Panc1 (cell line): ENCODE results near the gene E2F6.

ENCODE experiments used
- CTCF ChIP-seq: fragments of 450-650 bp; IDR thresholded peaks from 2 replicates; pipeline ENCODE4 v1.5.1; 2017; ENCODE audit warnings: mild to moderate bottlenecking
- POLR2AphosphoS5 ChIP-seq: IDR thresholded peaks from 2 replicates; pipeline ENCODE4 v1.6.1; 2012; ENCODE audit warnings: mild to moderate bottlenecking, low read depth, low read length, moderate library complexity
- SIN3A ChIP-seq: IDR thresholded peaks from 2 replicates; pipeline ENCODE4 v1.6.1; 2012; ENCODE audit warnings: low read depth, mild to moderate bottlenecking, low read length, moderate library complexity, borderline replicate concordance; ENCODE audit not compliant: insufficient read depth
- TCF7L2 ChIP-seq: IDR thresholded peaks from 2 replicates; pipeline ENCODE4 v1.6.1; 2011; ENCODE audit warnings: mild to moderate bottlenecking, low read depth, low read length, inconsistent platforms
- TF ChIP-seq, protein P1 (sequence below), 2 experiments: IDR thresholded peaks; 2 replicates each; pipeline ENCODE4 v1.6.1; 2011 to 2012; ENCODE audit warnings: low read depth in 2 of 2, control low read depth in 1 of 2, low read length in 1 of 2, mild to moderate bottlenecking in 1 of 2, moderate library complexity in 1 of 2; ENCODE audit not compliant: insufficient read depth in 1 of 2

DNA sequence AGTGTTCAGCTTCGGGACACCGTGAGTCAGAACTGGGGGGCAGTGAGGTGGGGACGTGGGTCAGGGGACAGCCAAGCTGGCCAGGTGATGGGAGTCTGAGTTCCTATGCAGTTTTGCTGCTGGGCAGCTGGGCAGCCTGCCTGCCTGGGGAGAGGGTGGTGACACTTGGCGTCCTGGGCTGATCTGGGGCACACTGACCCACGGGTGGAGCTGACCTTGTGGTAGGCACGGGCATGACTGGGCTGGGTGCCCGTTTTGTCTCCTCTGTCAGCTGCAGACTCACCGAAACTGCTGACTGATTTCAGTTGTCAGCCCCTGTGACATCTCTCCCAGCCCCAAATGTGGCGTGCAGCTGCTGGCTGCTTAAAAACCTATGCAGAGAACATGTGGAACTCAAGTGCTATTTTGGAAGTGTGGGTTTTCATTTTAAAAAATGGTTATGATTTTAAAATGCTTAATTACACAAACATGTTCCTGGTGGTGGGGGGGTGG lies 32.6 kb upstream of the E2F6 start:
- TF ChIP-seq CTCF, result no peak
- no peak for TF ChIP-seq SIN3A
- TF ChIP-seq, protein P1, sequence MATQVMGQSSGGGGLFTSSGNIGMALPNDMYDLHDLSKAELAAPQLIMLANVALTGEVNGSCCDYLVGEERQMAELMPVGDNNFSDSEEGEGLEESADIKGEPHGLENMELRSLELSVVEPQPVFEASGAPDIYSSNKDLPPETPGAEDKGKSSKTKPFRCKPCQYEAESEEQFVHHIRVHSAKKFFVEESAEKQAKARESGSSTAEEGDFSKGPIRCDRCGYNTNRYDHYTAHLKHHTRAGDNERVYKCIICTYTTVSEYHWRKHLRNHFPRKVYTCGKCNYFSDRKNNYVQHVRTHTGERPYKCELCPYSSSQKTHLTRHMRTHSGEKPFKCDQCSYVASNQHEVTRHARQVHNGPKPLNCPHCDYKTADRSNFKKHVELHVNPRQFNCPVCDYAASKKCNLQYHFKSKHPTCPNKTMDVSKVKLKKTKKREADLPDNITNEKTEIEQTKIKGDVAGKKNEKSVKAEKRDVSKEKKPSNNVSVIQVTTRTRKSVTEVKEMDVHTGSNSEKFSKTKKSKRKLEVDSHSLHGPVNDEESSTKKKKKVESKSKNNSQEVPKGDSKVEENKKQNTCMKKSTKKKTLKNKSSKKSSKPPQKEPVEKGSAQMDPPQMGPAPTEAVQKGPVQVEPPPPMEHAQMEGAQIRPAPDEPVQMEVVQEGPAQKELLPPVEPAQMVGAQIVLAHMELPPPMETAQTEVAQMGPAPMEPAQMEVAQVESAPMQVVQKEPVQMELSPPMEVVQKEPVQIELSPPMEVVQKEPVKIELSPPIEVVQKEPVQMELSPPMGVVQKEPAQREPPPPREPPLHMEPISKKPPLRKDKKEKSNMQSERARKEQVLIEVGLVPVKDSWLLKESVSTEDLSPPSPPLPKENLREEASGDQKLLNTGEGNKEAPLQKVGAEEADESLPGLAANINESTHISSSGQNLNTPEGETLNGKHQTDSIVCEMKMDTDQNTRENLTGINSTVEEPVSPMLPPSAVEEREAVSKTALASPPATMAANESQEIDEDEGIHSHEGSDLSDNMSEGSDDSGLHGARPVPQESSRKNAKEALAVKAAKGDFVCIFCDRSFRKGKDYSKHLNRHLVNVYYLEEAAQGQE (IDR thresholded peaks at IDR 0.05; ENCODE audit: insufficient read depth in 1 of 2, low read depth in 2 of 2, low read length in 1 of 2), result no peak
- no peak for TF ChIP-seq POLR2AphosphoS5
- TF ChIP-seq TCF7L2, result no peak
